ENCODE measurements around the gene CYLD. TPM values are rescaled to one million over a fixed set of nuclear protein-coding genes. Genes with fewer than 3 reads are reported as not detected.

The CYLD gene
- total RNA-seq, 1 experiment from 2014 or later, result 11.9 TPM

GRCh38 chr16:50724306-50724705 lies 17.6 kb upstream of the CYLD start:
- Histone ChIP-seq H3K4me1 (ENCODE audit: control insufficient read depth in 1 of 2, insufficient read depth in 2 of 2, low read length in 2 of 2) (peaks cover 2 to 5% of the 10 kb centered on the region in 2 experiments; a peak in 2 of 4 replicates), H3K79me2 (ENCODE audit: insufficient read depth, low read length) (no peaks in the 10 kb centered on the region), H3K36me3 (ENCODE audit: control insufficient read depth in 1 of 2, insufficient read depth in 2 of 2, low read length in 2 of 2) (0 out of 4 replicates have a peak, but pooled peaks cover 0 to 2% of the 10 kb centered on the region in 2 experiments), H3K4me3 (replicated peaks in 1 of 2; ENCODE audit: low read depth in 1 of 2, low read length in 2 of 2) (no peak overlapping the region), H4K20me1 (ENCODE audit: insufficient read depth) (no peaks in the 10 kb centered on the region), H3K9me3 (ENCODE audit: control insufficient read depth in 1 of 2, insufficient read depth in 1 of 2, low read depth in 1 of 2, low read length in 2 of 2) (no peaks in the 10 kb centered on the region), H3K9ac (ENCODE audit: low read length) (no peak overlapping the region), H2AFZ (ENCODE audit: low read depth, low read length, poor library complexity, severe bottlenecking) (no peak overlapping the region), H3K27me3 (ENCODE audit: insufficient read depth, low read length) (no peaks in the 10 kb centered on the region), H3K9me2 (ENCODE audit: insufficient read depth) (no peaks in the 10 kb centered on the region), H3K27ac (ENCODE audit: low read depth, low read length) (no peak overlapping the region), H3K4me2 (ENCODE audit: low read length) (no peak overlapping the region)
- DNase-seq (ENCODE audit: low read depth, low spot score) (no peak), ATAC-seq (peak; percentile 50; the same call in 1 of the 2 replicates)
- CTCF ChIA-PET, result no interaction called here
- RAD21 ChIA-PET (ENCODE audit: low non-redundant PET in 1 of 2, low total read pairs in 2 of 2, uncharacterized antibody in 2 of 2, unreplicated experiment in 2 of 2), result no interaction called here
- intact Hi-C loops (cut with micrococcal nuclease), result no loop called here
- no TSS peak for BruUV-seq (replicated peaks)
- TF ChIP-seq, protein P1, sequence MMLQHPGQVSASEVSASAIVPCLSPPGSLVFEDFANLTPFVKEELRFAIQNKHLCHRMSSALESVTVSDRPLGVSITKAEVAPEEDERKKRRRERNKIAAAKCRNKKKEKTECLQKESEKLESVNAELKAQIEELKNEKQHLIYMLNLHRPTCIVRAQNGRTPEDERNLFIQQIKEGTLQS (IDR thresholded peaks at IDR 0.05), result no peak
- TF ChIP-seq ELF1 (IDR thresholded peaks at IDR 0.05; ENCODE audit: borderline replicate concordance, low read depth) (no peak), SRF (IDR thresholded peaks at IDR 0.05; ENCODE audit: low read depth) (peak; percentile 91)
- POLR2A ChIA-PET, result no interaction called here

DNA sequence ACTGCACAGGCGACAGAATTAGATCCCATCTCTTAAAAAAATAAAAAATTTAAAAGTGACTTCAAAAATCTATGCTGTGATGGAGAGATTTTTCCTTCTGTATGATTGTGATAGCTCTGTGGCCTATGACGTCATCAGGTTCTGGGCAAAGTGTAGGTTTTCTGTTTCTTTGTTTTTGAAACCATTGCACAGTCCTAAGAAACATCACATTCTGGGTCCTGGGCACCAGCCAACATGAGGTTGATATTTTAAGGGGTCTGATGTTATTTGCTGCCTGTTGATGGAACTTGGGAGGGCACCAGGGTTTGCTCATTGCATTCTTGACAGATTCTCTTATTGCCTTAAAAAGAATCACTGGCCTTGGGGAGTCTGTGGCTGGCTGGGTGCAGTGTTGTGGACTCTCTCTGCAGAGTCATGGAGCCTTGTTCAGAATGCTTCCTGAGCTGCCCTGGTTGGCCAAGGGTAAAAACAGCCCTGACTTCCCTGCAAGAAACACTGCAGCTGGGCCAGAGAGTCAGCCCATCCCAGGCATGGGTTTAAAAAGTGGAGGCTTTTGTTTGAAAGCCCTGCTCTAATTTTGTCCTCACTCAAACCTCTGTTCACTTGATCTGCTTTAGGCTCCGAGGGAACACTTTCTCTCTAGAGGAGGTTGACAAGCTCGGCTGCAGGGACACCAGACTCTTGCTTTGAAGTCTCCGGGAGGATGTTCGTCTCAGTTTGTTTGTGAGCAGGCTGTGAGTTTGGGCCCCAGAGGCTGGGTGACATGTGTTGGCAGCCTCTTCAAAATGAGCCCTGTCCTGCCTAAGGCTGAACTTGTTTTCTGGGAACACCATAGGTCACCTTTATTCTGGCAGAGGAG lies 10.5 kb upstream of the CYLD start:
- ChIA-PET POLR2A (no interaction called here), RAD21 (ENCODE audit: low non-redundant PET in 1 of 2, low total read pairs in 2 of 2, uncharacterized antibody in 2 of 2, unreplicated experiment in 2 of 2) (no interaction called here), CTCF (interaction anchor here (1.2 kb wide), 1 partner anchor 75 kb away, joined by 3 read pairs; no protein-coding TSS in a partner anchor)
- Histone ChIP-seq H3K9me3 (ENCODE audit: control insufficient read depth in 1 of 2, insufficient read depth in 1 of 2, low read depth in 1 of 2, low read length in 2 of 2) (no peaks in the 10 kb centered on the region), H3K36me3 (ENCODE audit: control insufficient read depth in 1 of 2, insufficient read depth in 2 of 2, low read length in 2 of 2) (no peaks in the 10 kb centered on the region), H3K27ac (ENCODE audit: low read depth, low read length) (no peak overlapping the region), H3K9ac (ENCODE audit: low read length) (no peak overlapping the region), H4K20me1 (ENCODE audit: insufficient read depth) (no peaks in the 10 kb centered on the region), H3K79me2 (ENCODE audit: insufficient read depth, low read length) (no peaks in the 10 kb centered on the region), H3K27me3 (ENCODE audit: insufficient read depth, low read length) (no peaks in the 10 kb centered on the region), H3K4me1 (ENCODE audit: control insufficient read depth in 1 of 2, insufficient read depth in 2 of 2, low read length in 2 of 2) (no peaks in the 10 kb centered on the region), H3K4me3 (replicated peaks in 1 of 2; ENCODE audit: low read depth in 1 of 2, low read length in 2 of 2) (no peak overlapping the region), H2AFZ (ENCODE audit: low read depth, low read length, poor library complexity, severe bottlenecking) (no peak overlapping the region), H3K4me2 (ENCODE audit: low read length) (no peak overlapping the region), H3K9me2 (ENCODE audit: insufficient read depth) (no peaks in the 10 kb centered on the region)
- no peak for DNase-seq (ENCODE audit: low read depth, low spot score)
- no peak for TF ChIP-seq FOSL1 (IDR thresholded peaks at IDR 0.05; ENCODE audit: low read depth)
- no peak for TF ChIP-seq TCF7L2 (IDR thresholded peaks at IDR 0.05; ENCODE audit: borderline replicate concordance, extremely low read depth, insufficient read depth, insufficient read length)
- no peak for TF ChIP-seq CBX3 (IDR thresholded peaks at IDR 0.05; ENCODE audit: low read depth)
- TF ChIP-seq MAX (IDR thresholded peaks at IDR 0.05), result no peak
- TF ChIP-seq, protein P2, sequence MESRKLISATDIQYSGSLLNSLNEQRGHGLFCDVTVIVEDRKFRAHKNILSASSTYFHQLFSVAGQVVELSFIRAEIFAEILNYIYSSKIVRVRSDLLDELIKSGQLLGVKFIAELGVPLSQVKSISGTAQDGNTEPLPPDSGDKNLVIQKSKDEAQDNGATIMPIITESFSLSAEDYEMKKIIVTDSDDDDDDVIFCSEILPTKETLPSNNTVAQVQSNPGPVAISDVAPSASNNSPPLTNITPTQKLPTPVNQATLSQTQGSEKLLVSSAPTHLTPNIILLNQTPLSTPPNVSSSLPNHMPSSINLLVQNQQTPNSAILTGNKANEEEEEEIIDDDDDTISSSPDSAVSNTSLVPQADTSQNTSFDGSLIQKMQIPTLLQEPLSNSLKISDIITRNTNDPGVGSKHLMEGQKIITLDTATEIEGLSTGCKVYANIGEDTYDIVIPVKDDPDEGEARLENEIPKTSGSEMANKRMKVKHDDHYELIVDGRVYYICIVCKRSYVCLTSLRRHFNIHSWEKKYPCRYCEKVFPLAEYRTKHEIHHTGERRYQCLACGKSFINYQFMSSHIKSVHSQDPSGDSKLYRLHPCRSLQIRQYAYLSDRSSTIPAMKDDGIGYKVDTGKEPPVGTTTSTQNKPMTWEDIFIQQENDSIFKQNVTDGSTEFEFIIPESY (IDR thresholded peaks at IDR 0.05; ENCODE audit: extremely low read depth, insufficient replicate concordance, low read length), result no peak
- TF ChIP-seq YY1 (IDR thresholded peaks at IDR 0.05; ENCODE audit: extremely low read depth, insufficient replicate concordance, low read depth, low read length), result no peak
- TF ChIP-seq RAD21 (IDR thresholded peaks at IDR 0.05; ENCODE audit: low read depth), result no peak
- TF ChIP-seq POLR2AphosphoS5 (IDR thresholded peaks at IDR 0.05; ENCODE audit: low read depth, low read length), result no peak
- no peak for TF ChIP-seq ZNF274 (IDR thresholded peaks at IDR 0.05; ENCODE audit: low read depth, low read length)
- TF ChIP-seq, protein P3, sequence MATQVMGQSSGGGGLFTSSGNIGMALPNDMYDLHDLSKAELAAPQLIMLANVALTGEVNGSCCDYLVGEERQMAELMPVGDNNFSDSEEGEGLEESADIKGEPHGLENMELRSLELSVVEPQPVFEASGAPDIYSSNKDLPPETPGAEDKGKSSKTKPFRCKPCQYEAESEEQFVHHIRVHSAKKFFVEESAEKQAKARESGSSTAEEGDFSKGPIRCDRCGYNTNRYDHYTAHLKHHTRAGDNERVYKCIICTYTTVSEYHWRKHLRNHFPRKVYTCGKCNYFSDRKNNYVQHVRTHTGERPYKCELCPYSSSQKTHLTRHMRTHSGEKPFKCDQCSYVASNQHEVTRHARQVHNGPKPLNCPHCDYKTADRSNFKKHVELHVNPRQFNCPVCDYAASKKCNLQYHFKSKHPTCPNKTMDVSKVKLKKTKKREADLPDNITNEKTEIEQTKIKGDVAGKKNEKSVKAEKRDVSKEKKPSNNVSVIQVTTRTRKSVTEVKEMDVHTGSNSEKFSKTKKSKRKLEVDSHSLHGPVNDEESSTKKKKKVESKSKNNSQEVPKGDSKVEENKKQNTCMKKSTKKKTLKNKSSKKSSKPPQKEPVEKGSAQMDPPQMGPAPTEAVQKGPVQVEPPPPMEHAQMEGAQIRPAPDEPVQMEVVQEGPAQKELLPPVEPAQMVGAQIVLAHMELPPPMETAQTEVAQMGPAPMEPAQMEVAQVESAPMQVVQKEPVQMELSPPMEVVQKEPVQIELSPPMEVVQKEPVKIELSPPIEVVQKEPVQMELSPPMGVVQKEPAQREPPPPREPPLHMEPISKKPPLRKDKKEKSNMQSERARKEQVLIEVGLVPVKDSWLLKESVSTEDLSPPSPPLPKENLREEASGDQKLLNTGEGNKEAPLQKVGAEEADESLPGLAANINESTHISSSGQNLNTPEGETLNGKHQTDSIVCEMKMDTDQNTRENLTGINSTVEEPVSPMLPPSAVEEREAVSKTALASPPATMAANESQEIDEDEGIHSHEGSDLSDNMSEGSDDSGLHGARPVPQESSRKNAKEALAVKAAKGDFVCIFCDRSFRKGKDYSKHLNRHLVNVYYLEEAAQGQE (IDR thresholded peaks at IDR 0.05; ENCODE audit: low read depth), result no peak
- no peak for ATAC-seq
- intact Hi-C loops (cut with micrococcal nuclease), result no loop called here
- no TSS peak for BruUV-seq (replicated peaks)
